GM18507 (cell line): ENCODE measurements around the gene OGFOD2.
A peak's percentile ranks its signal among the peaks of the same experiment; 100 is the strongest.
"Not testable (repeated sequence)": the region's sequence is repeated elsewhere in the genome, so short reads cannot be mapped to it uniquely, and the experiment has no call there.

Experiments used
- DNase-seq: peaks from one replicate; pipeline ENCODE4 v3.0.0; 2011; ENCODE audit warnings: low read depth; ENCODE audit not compliant: insufficient read length; ENCODE audit errors: extremely low spot score
- FAIRE-seq: peaks from 2 replicates; lab custom pipeline; 2011; peaks lifted over from hg19 to GRCh38; lab: Jason Lieb, UNC

Gene OGFOD2

DNA sequence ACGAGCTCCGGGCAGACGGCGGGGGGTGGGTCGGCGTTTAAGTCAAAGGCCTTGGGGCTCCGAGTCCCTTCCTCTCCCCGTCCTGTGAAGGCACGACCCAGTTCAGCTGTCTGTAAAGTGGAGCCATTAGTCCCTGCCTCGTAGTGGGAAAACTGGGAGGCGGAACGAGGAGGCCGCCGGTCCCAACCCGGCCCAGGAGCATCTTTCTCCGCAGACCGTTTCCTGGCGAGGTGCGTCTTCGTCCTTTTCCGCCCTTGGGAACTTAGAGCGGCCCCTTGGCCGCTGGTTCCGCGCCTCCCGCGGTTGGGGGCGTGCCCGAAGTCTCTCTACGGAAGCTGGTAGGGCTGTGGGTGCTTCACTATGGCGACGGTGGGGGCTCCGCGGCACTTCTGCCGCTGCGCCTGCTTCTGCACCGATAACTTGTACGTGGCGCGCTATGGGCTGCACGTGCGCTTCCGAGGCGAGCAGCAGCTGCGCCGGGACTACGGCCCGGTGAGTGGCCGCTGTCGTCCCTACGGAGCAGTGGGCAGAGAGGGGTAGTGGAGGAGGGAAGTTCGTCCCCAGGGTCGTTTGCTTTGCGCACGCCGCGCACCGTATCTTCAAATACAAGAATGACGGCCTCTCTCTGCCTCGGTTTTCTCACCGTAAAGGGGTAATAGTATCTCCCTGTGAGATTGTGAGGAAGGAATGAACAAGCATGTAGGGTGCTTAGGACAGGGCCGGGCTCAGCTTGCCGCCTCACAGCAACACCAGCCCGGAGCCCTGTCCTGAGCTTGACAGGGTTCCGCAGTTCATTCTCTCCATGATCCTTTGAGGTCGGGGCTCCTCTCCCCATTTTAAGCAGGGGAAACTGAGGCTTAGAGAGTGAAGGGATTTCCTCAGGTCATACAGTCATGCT is at the start of gene OGFOD2:
Gene OGFOD2, plus strand, starts transcription at position 353 of the 898 bp plus-strand sequence. Its CDS starts 8 bp downstream, at position 361.
- peak; percentile 86 for DNase-seq

DNA sequence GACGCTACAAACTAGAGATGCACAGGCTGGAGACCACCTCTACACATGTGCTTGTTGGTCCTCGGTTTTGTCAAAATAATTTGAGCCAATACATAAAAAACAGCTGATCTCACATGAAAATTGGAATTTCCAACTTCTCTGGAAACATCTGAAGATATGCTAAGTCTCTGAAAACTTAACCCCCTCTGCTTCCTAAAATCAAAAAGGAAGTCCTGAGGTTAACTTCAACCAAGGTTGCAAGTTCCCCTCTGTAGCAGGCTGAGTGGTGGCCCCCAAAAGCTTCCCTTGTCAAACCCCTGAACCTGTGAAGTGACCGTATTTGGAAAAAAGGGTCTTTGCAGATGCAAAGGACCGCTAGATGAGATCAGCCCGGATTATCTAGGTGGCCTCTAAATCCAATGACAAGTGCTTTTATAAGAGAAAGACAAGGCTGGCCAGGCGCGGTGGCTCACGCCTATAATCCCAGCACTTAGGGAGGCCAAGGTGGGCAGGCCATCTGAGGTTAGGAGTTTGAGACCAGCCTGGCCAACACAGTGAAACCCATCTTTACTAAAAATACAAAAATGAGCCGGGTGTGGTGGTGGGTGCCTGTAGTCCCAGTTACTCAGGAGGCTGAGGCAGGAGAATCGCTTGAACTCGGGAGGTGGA is 47.2 kb upstream of the OGFOD2 start:
- DNase-seq (no peak), FAIRE-seq (no peak)

More for the DNA sequence above, at the start of gene OGFOD2:
- FAIRE-seq, result no peak

- FAIRE-seq, result no peak
- DNase-seq, result no peak
Measured at GRCh38 chr12:122928404-122929147, 46.5 kb upstream of the OGFOD2 start.

DNA sequence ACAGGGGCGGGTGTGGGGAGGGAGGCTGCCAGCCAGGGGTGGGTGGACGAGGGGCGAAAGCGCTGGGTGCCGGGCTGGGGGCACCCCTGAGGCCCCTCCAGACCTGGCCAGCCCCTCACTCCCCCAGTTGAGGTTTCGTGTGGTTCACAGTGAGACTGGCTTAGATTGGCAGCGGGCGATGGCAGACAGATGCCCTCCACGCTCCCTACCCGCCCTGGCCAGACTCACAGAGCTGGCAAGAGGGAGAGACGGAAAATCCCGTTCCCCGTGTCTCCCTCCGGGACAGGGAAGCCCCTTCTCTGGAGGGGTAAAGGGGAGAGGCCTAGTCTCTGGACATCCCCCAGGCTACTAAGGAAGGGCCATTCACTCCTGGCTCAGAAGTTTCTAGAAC is 45.9 kb upstream of the OGFOD2 start:
- no peak for FAIRE-seq
- DNase-seq, result no peak

- FAIRE-seq, result no peak
- DNase-seq, result no peak
Measured at GRCh38 chr12:122929812-122930211, 45.2 kb upstream of the OGFOD2 start.

DNA sequence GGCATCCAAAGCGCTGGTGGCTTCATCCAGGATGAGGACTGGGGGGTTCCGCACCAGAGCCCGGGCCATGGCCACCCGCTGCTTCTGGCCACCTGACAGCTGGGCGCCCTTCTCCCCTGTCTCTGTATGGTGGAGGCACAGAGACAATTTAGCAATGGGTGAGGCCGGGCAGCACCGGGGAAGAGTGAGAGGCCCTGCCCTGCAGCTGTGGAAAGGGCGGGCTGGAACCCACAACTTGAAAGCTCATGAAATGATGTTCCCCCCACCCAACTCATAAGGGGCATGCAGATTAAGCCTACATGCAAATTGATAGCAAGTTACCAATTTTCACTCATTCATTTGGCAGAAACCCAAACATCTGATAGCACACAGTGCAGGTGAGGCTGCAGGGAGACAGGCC is 42.8 kb upstream of the OGFOD2 start:
- no peak for DNase-seq

GRCh38 chr12:122934722-122935121 is 40.3 kb upstream of the OGFOD2 start:
- DNase-seq (no peak), FAIRE-seq (peak; percentile 60)

More for the DNA sequence above, 42.8 kb upstream of the OGFOD2 start:
- no peak for FAIRE-seq

DNA sequence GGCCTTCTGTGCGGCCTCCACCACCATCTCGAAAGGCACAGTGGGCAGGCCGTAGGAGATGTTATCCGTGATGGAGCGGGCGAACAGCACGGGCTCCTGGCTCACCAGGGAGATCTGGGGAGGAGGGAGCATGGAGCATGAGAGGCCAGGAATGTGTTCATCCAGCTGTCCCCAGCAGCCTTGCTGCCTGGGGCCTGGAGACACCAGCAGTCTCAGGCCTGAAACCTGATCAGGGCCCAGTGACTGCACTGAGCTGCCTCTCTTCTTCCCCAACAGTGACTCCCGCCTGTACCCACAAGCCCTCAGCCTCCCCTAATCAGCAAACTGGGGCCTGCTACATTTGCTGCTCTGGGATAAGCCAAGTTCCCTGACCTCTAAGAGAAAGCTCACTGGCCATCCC is 39.7 kb upstream of the OGFOD2 start:
- FAIRE-seq (no peak), DNase-seq (no peak)

DNA sequence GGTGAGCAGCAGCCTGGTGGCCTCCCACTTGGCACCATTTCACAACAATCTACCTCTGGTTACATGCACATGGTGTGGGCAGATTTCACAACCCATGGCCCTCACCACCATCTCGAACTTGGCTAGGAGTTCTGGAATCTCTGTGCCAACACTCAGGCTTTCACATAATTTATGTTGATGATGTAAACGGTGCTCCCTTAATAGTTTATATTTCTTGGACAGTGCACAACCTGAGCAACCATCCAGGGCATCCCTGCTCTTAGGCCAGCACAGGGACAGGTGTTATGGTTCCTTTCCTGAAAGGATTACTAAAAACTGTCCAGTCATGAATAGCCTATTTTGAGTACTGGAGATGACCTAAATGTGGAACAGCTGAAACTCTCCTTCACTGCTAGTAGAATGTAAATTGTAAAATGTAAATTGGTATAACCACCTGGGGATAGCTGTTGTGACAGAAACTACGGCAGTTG is 37.4 kb upstream of the OGFOD2 start:
- no peak for FAIRE-seq
- no peak for DNase-seq

DNA sequence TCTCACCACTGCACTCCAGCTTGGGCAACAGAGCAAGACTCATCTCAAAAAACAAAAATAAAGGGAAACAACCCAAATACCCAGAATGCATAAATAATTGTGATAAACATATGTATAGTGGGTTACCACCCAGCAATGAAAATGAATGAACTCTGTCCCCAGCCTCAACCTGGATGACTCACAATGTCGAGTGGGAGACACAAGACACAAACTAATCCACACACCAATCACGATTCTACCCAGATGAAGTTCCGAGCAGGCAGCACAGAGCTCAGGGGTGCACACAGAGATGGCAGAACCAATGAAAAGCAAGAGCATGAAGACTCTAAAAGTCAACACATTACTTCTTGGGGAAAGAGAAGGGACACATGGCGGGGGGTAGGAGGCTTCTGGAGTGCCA is 35.9 kb upstream of the OGFOD2 start:
- no peak for FAIRE-seq

DNA sequence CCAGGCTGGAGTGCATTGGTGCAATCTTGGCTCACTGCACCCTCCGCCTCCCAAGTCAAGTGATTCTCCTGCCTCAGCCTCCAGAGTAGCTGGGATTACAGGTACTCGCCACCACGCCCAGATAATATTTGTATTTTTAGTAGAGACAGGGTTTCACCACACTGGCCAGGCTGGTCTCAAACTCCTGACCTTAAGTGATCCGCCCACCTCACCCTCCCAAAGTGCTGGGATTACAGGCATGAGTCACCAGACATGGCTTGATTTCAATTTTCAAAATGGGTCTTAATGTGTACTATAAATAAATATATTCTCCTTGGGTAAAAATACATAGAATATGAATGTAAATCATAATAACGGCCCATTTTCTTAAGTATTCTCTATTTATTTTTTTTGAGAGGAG is 33.7 kb upstream of the OGFOD2 start:
- not testable (repeated sequence) for FAIRE-seq, DNase-seq

More for the DNA sequence above, 35.9 kb upstream of the OGFOD2 start:
- DNase-seq, result no peak

GRCh38 chr12:122942637-122943036 is 32.4 kb upstream of the OGFOD2 start:
- FAIRE-seq, result no peak
- no peak for DNase-seq

DNA sequence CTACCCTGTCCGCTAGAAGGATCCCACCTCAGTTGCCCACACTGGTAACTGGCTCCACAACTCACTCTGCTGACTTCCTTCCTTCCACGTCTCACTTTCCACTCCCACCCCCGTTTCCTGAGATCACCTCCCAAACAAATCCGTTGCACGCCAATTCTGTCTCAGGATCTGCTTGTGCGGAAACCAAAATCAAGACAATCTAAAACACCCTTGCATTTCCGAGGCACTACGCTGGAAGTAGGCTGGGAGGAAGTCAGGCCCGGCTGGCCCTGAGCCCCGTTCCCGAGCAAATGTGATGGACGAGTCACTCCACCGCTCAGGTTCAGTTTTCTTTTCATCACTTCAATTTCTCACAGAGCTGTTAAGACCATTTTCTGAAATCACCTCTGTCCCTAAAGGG is 31.8 kb upstream of the OGFOD2 start:
- FAIRE-seq (no peak), DNase-seq (no peak)

DNA sequence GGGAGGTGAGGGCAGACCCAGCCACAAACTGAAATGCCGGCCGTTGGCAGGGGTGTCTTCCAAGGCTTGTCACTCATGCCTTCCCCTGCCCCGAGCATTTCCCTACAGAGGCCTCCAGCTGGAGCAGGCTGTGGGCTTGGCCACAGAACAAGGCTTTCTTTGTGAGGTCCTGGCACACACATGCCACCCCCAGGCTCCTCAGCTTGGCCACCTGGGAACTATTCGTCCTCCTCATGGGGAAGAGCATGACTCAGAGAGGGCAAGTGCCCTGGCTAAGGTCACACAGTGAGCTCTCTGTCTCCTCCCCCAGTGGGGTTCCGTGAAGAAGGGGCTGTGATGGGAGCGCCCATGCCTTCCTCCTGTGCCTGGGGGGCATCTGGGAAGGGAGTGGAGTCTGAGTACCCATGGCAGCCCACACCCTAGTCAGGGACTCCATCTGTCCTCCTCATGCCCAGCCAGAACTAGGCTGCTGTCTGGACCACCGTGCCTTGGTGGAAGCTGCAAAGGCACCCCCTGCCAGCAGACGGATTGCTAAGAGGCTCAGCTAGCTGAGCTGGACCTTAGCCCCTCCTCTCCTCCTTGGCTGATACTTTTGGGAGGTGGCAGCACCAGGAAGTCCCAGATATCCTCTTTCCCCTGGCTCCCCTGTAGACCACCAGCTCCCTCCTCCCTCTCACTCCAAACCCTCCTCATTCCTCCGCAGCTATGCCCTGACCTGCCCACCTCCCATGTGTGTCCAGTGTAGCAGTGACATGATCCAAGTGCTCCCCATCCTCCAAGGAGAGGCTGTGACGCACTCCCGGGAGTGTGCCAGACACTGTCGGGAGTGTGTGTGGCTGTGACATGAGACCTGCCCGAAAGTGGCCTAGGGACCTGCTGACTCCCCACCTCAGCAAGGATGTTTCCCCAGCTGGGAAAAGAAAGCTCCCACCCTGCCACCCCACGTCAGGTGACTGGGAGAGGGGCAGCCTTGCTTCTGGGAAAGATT is 30.1 kb upstream of the OGFOD2 start:
- FAIRE-seq, result no peak
- DNase-seq, result no peak

GRCh38 chr12:122946690-122947341 is 28.2 kb upstream of the OGFOD2 start:
- FAIRE-seq (peak; percentile 90), DNase-seq (peak; percentile 60)

DNA sequence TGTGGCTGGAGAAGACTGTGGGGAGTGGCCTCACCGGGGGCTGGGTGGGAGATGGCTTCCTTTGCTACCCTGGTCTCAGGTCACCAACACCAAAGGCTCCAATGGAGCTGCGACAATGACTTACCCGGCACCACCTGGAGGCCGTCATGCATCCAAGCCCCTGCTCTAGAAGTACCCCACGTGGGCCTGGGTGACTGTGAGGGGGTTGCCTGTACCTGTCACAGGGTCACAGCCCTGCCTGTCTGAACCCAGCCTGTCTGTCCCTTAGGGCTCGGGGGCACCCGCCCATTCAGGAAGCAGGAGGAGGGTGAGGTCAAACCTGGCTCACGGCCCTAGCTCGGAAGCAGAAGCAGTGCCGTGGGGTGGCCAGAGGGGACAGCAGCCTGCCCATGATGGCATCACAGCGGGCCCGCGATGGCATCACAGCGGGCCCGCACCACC is 27.7 kb upstream of the OGFOD2 start:
- no peak for FAIRE-seq

DNA sequence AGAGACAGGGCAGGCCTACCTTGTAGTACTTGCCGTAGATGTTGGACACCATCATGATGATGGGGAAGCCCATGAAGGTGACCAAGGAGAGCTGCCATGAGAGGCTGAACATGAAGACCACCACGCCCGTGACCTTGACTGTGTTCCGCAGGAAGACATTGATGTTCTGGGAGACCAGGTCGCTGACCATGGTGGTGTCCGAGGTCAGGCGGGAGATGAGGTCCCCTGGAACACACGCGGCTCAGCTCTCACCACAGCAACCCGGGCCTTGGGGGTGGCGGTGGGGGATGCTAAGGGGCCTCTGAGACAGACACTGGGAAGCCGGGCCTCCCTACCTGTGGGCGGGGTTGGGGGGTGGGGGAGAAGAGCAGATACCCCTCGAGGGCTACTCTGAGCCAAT is 26.4 kb upstream of the OGFOD2 start:
- no peak for DNase-seq
- FAIRE-seq, result no peak

More for the DNA sequence above, 27.7 kb upstream of the OGFOD2 start:
- DNase-seq, result no peak

DNA sequence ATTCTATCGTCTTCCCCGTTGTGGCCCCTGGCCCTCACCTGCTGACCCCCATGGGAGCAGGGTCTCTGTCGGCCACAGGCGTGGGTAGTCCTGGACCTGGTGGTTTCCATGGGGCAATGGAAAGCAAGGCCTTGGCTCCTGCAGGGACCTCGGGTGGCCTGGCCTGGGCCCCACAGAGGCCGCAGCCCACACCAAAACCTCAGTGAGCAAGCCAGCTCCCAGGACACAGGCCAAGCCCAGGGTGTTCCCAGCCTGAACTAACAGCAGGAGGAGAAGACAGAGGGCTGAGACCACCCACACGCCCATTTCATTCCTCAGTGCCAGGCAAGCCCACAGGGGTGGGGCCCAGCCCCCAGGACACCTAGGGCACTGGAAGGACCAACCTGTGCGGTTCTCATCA is 25.6 kb upstream of the OGFOD2 start:
- no peak for FAIRE-seq

More for the DNA sequence above, 25.6 kb upstream of the OGFOD2 start:
- no peak for DNase-seq
